CD4-positive, CD25-positive, alpha-beta regulatory T cell (primary cell): Measurements from ENCODE around the gene VPS35. TPM values are rescaled to one million over a fixed set of nuclear protein-coding genes. Genes with fewer than 3 reads are reported as not detected.

ENCODE experiments used
- ATAC-seq, 2 donors: fragments of 150-1000 bp; cut with Tn5 transposase; one replicate each; pipeline ENCODE4 v1.10.0; 2021; ENCODE audit warnings: low read depth in 2 of 2, moderate number of reproducible peaks in 2 of 2, moderate library complexity in 1 of 2
- DNase-seq, 3 donors: peaks; one replicate each; pipeline versions ENCODE4 v3.0.0 to v3.0.0-alpha.2; 2012 to 2022; ENCODE audit warnings: mixed read lengths in 1 of 3
- H3K27ac ChIP-seq: one replicate; pipeline ENCODE4 v1.7.0; 2013; ENCODE audit warnings: mild to moderate bottlenecking, low read length; ENCODE audit not compliant: insufficient read depth, poor library complexity, severe bottlenecking
- H3K27me3 ChIP-seq: one replicate; pipeline ENCODE4 v1.7.0; 2013; ENCODE audit warnings: low read length; ENCODE audit not compliant: control insufficient read depth, insufficient read depth
- H3K36me3 ChIP-seq: one replicate; pipeline ENCODE4 v1.7.0; 2013; ENCODE audit warnings: mild to moderate bottlenecking, low read length, moderate library complexity; ENCODE audit not compliant: control insufficient read depth, insufficient read depth
- H3K4me1 ChIP-seq: 2 replicates; pipeline ENCODE4 v1.7.0; 2013; ENCODE audit warnings: mild to moderate bottlenecking, low read length; ENCODE audit not compliant: insufficient read depth, control insufficient read depth, poor library complexity, severe bottlenecking
- H3K4me3 ChIP-seq: one replicate; pipeline ENCODE4 v1.7.0; 2013; ENCODE audit warnings: low read depth, mild to moderate bottlenecking, low read length, moderate library complexity
- H3K9me3 ChIP-seq, 2 experiments: 1 replicate in 1 of 2; 2 replicates in 1 of 2; pipeline ENCODE4 v1.7.0; 2013; ENCODE audit warnings: low read length in 2 of 2, mild to moderate bottlenecking in 1 of 2, moderate library complexity in 1 of 2; ENCODE audit not compliant: control insufficient read depth in 2 of 2
- H3K27ac Mint-ChIP-seq, 3 donors: one replicate each; pipeline ENCODE4 v1.8.0; 2020 to 2022; ENCODE audit warnings: mild to moderate bottlenecking in 3 of 3, mixed read lengths in 3 of 3, moderate library complexity in 2 of 3
- H3K27me3 Mint-ChIP-seq: one replicate; pipeline ENCODE4 v1.8.0; 2022; ENCODE audit warnings: mild to moderate bottlenecking, mixed read lengths
- H3K36me3 Mint-ChIP-seq: one replicate; pipeline ENCODE4 v1.8.0; 2020; ENCODE audit warnings: mixed read lengths
- H3K4me1 Mint-ChIP-seq, 4 donors: one replicate each; pipeline ENCODE4 v1.8.0; 2020 to 2022; ENCODE audit warnings: mixed read lengths in 4 of 4, mild to moderate bottlenecking in 1 of 4
- H3K4me3 Mint-ChIP-seq, 4 donors: one replicate each; pipeline ENCODE4 v1.8.0; 2020 to 2022; ENCODE audit warnings: mild to moderate bottlenecking in 4 of 4, mixed read lengths in 4 of 4, moderate library complexity in 3 of 4
- H3K9me3 Mint-ChIP-seq, 7 donors: one replicate each; pipeline ENCODE4 v1.8.0; 2020 to 2022; ENCODE audit warnings: mixed read lengths in 7 of 7, mild to moderate bottlenecking in 3 of 7, moderate library complexity in 2 of 7
- polyA plus RNA-seq, 4 donors: library from polyadenylated mRNA; unstranded; fragments of 300-500 nt; fragmentation: Illumina TruSeq; gene quantifications; one replicate each; pipeline ENCODE4 v1.2.3, GENCODE V29; 2021
- total RNA-seq: library from RNA; stranded (reverse); gene quantifications from one replicate; pipeline ENCODE4 v1.2.3, GENCODE V29; 2022

The VPS35 gene
- total and polyA plus RNA-seq, 5 donors from 2014 or later = 34.1 to 90.3 (median 85.6) TPM

GRCh38 chr16:46709469-46710005, 20.6 kb upstream of the VPS35 start:
- Mint-ChIP-seq H3K9me3 (no peaks in the 10 kb centered on the region), H3K4me1 (no peaks in the 10 kb centered on the region), H3K27me3 (peaks cover 4% of the 10 kb centered on the region), H3K27ac (no peak overlapping the region), H3K36me3 (no peaks in the 10 kb centered on the region), H3K4me3 (no peak overlapping the region)
- H3K27ac ChIP-seq = no peak overlapping the region
- DNase-seq (no peak), ATAC-seq (no peak)
- H3K9me3 ChIP-seq = no peaks in the 10 kb centered on the region
- H3K4me1 ChIP-seq = no peaks in the 10 kb centered on the region
- no peaks in the 10 kb centered on the region for H3K27me3 ChIP-seq
- no peak overlapping the region for H3K4me3 ChIP-seq
- no peaks in the 10 kb centered on the region for H3K36me3 ChIP-seq

- Histone ChIP-seq H3K27me3 (no peaks in the 10 kb centered on the region), H3K27ac (no peak overlapping the region), H3K4me1 (no peaks in the 10 kb centered on the region), H3K36me3 (no peaks in the 10 kb centered on the region), H3K9me3 (no peaks in the 10 kb centered on the region), H3K4me3 (no peak overlapping the region)
- Mint-ChIP-seq H3K9me3 (no peaks in the 10 kb centered on the region), H3K4me1 (no peaks in the 10 kb centered on the region), H3K27ac (no peak overlapping the region), H3K27me3 (peaks cover 4% of the 10 kb centered on the region), H3K4me3 (no peak overlapping the region), H3K36me3 (no peaks in the 10 kb centered on the region)
- ATAC-seq (no peak), DNase-seq (no peak)
Measured at GRCh38 chr16:46706642-46707041, 17.7 kb upstream of the VPS35 start.

- H3K27ac Mint-ChIP-seq = no peak overlapping the region
- H3K27me3 Mint-ChIP-seq = no peaks in the 10 kb centered on the region
- DNase-seq = no peak
- no peak for ATAC-seq
- no peak overlapping the region for H3K4me3 Mint-ChIP-seq
- H3K4me1 ChIP-seq = no peaks in the 10 kb centered on the region
- H3K27me3 ChIP-seq = no peaks in the 10 kb centered on the region
- H3K4me3 ChIP-seq = no peak overlapping the region
- H3K27ac ChIP-seq = no peak overlapping the region
- peaks cover 2% of the 10 kb centered on the region for H3K36me3 Mint-ChIP-seq
- no peaks in the 10 kb centered on the region for H3K4me1 Mint-ChIP-seq
- H3K9me3 ChIP-seq = no peaks in the 10 kb centered on the region
- no peaks in the 10 kb centered on the region for H3K36me3 ChIP-seq
- no peaks in the 10 kb centered on the region for H3K9me3 Mint-ChIP-seq
Measured at GRCh38 chr16:46702030-46702429, 13.1 kb upstream of the VPS35 start.

GRCh38 chr16:46701615-46702014, 12.6 kb upstream of the VPS35 start:
- DNase-seq = no peak
- Mint-ChIP-seq H3K4me3 (no peak overlapping the region), H3K9me3 (no peaks in the 10 kb centered on the region), H3K27ac (no peak overlapping the region), H3K27me3 (no peaks in the 10 kb centered on the region), H3K36me3 (peaks cover 4% of the 10 kb centered on the region), H3K4me1 (no peaks in the 10 kb centered on the region)
- Histone ChIP-seq H3K4me1 (no peaks in the 10 kb centered on the region), H3K4me3 (no peak overlapping the region), H3K9me3 (no peaks in the 10 kb centered on the region), H3K27ac (no peak overlapping the region), H3K36me3 (no peaks in the 10 kb centered on the region), H3K27me3 (no peaks in the 10 kb centered on the region)
- no peak for ATAC-seq

GRCh38 chr16:46700048-46700447, 11.1 kb upstream of the VPS35 start:
- ATAC-seq (no peak), DNase-seq (no peak)
- Mint-ChIP-seq H3K4me1 (no peaks in the 10 kb centered on the region), H3K27me3 (no peaks in the 10 kb centered on the region), H3K4me3 (no peak overlapping the region), H3K9me3 (no peaks in the 10 kb centered on the region), H3K36me3 (peaks cover 4% of the 10 kb centered on the region), H3K27ac (no peak overlapping the region)
- no peak overlapping the region for H3K4me3 ChIP-seq
- H3K36me3 ChIP-seq = no peaks in the 10 kb centered on the region
- no peaks in the 10 kb centered on the region for H3K9me3 ChIP-seq
- H3K27me3 ChIP-seq = no peaks in the 10 kb centered on the region
- no peaks in the 10 kb centered on the region for H3K4me1 ChIP-seq
- H3K27ac ChIP-seq = no peak overlapping the region

- Mint-ChIP-seq H3K4me1 (peaks cover 0 to 4% (median 0%) of the 10 kb centered on the region in 4 donors), H3K36me3 (peaks cover 8% of the 10 kb centered on the region), H3K27me3 (no peaks in the 10 kb centered on the region), H3K9me3 (no peaks in the 10 kb centered on the region), H3K4me3 (no peak overlapping the region), H3K27ac (peak overlapping the region in 1 of 3 donors; percentile 16)
- Histone ChIP-seq H3K9me3 (no peaks in the 10 kb centered on the region), H3K4me1 (no peaks in the 10 kb centered on the region), H3K4me3 (no peak overlapping the region), H3K27me3 (no peaks in the 10 kb centered on the region), H3K27ac (no peak overlapping the region), H3K36me3 (no peaks in the 10 kb centered on the region)
- ATAC-seq (no peak), DNase-seq (no peak)
Measured at GRCh38 chr16:46696957-46697356, 8.0 kb upstream of the VPS35 start.

GRCh38 chr16:46695937-46696336, 7.0 kb upstream of the VPS35 start:
- Histone ChIP-seq H3K4me3 (no peak overlapping the region), H3K4me1 (peaks cover under 1% of the 10 kb centered on the region), H3K9me3 (no peaks in the 10 kb centered on the region), H3K27ac (no peak overlapping the region), H3K27me3 (no peaks in the 10 kb centered on the region), H3K36me3 (no peaks in the 10 kb centered on the region)
- ATAC-seq = no peak
- H3K27ac Mint-ChIP-seq = no peak overlapping the region
- peaks cover 8% of the 10 kb centered on the region for H3K36me3 Mint-ChIP-seq
- H3K4me1 Mint-ChIP-seq = peaks cover 0 to 5% (median 3%) of the 10 kb centered on the region in 4 donors
- H3K27me3 Mint-ChIP-seq = no peaks in the 10 kb centered on the region
- no peak for DNase-seq
- H3K4me3 Mint-ChIP-seq = no peak overlapping the region
- no peaks in the 10 kb centered on the region for H3K9me3 Mint-ChIP-seq

GRCh38 chr16:46693598-46693997, 4.6 kb upstream of the VPS35 start:
- Mint-ChIP-seq H3K4me3 (peak overlapping the region in 1 of 4 donors; percentile 76), H3K36me3 (peaks cover 8% of the 10 kb centered on the region), H3K27ac (no peak overlapping the region), H3K27me3 (no peaks in the 10 kb centered on the region), H3K4me1 (peaks cover 0 to 5% (median 3%) of the 10 kb centered on the region in 4 donors), H3K9me3 (no peaks in the 10 kb centered on the region)
- Histone ChIP-seq H3K4me1 (peaks cover 12% of the 10 kb centered on the region), H3K27me3 (no peaks in the 10 kb centered on the region), H3K9me3 (no peaks in the 10 kb centered on the region), H3K4me3 (no peak overlapping the region), H3K36me3 (no peaks in the 10 kb centered on the region), H3K27ac (no peak overlapping the region)
- no peak for ATAC-seq
- DNase-seq = no peak
